A673 (cell line): ENCODE data around the gene ATG4A. TPM values are rescaled to one million over a fixed set of nuclear protein-coding genes. Genes with fewer than 3 reads are reported as not detected.

Source experiments
- BruUV-seq: library from RNA; stranded (reverse); fragments of 400-500 nt; replicated peaks from 2 replicates; lab custom pipeline; 2021; lab: Mats Ljungman, UMichigan
- CTCF ChIA-PET: fragments of 300-600 bp; sonication (Branson Sonifier 250); formaldehyde crosslinking; loops from one replicate; lab custom pipeline; 2022; ENCODE audit warnings: antibody characterized with exemption; lab: Charles Lee
- POLR2A ChIA-PET: fragments of 300-600 bp; sonication (Branson Sonifier 250); formaldehyde crosslinking; loops from one replicate; lab custom pipeline; 2022; ENCODE audit warnings: antibody characterized with exemption; ENCODE audit not compliant: low non-redundant PET; lab: Charles Lee
- DNase-seq: peaks from one replicate; pipeline ENCODE4 v3.0.0-alpha.2; 2015; ENCODE audit warnings: low spot score
- H3K27ac ChIP-seq: fragments of 200-600 bp; sonication (generic); 2 replicates; pipeline ENCODE4 v1.5.1; 2016; ENCODE audit warnings: mixed run types, low read depth, mild to moderate bottlenecking, mixed read lengths, antibody characterized with exemption, low read length; ENCODE audit not compliant: poor library complexity, severe bottlenecking
- H3K27me3 ChIP-seq: fragments of 200-600 bp; sonication (generic); replicated peaks from 2 replicates; pipeline ENCODE4 v1.6.1; 2017; ENCODE audit warnings: mixed run types, low read depth, mild to moderate bottlenecking, mixed read lengths, antibody characterized with exemption, low read length; ENCODE audit not compliant: insufficient read depth, poor library complexity
- H3K36me3 ChIP-seq: fragments of 200-600 bp; sonication (generic); 2 replicates; pipeline ENCODE4 v1.6.1; 2016; ENCODE audit warnings: mixed run types, mild to moderate bottlenecking, mixed read lengths, antibody characterized with exemption, low read length; ENCODE audit not compliant: insufficient read depth, poor library complexity, severe bottlenecking
- H3K4me1 ChIP-seq: fragments of 200-600 bp; sonication (generic); 2 replicates; pipeline ENCODE4 v1.6.1; 2017; ENCODE audit warnings: mixed run types, mild to moderate bottlenecking, mixed read lengths, antibody characterized with exemption, low read length; ENCODE audit not compliant: insufficient read depth, poor library complexity, severe bottlenecking
- H3K4me3 ChIP-seq: fragments of 200-600 bp; sonication (generic); 2 replicates; pipeline ENCODE4 v1.5.1; 2016; ENCODE audit warnings: low read depth, mixed run types, mild to moderate bottlenecking, mixed read lengths, low read length; ENCODE audit not compliant: poor library complexity, severe bottlenecking
- H3K9me3 ChIP-seq: fragments of 200-600 bp; sonication (generic); 2 replicates; pipeline ENCODE4 v1.6.1; 2016; ENCODE audit warnings: mixed run types, low read depth, mild to moderate bottlenecking, mixed read lengths, antibody characterized with exemption, low read length; ENCODE audit not compliant: poor library complexity, severe bottlenecking
- CTCF ChIP-seq: fragments of 300-800, 200-600 bp; sonication (generic); conservative IDR thresholded peaks from 2 replicates; pipeline ENCODE4 v1.5.1; 2017; ENCODE audit warnings: low read depth, mild to moderate bottlenecking, antibody characterized with exemption, low read length, moderate library complexity, mixed read lengths
- EZH2 ChIP-seq: fragments of 200-600 bp; sonication (generic); IDR thresholded peaks from 2 replicates; pipeline ENCODE4 v1.6.1; 2017; ENCODE audit warnings: borderline replicate concordance, low read depth, mild to moderate bottlenecking, mixed read lengths, antibody characterized with exemption, low read length; ENCODE audit not compliant: poor library complexity, severe bottlenecking
- intact Hi-C: fragments of 100-400 bp; cut with micrococcal nuclease; formaldehyde crosslinking; loops from one replicate; pipeline ENCODE4 v1.10.0; 2022; ENCODE audit not compliant: unreplicated experiment
- total RNA-seq: library from RNA; stranded (reverse); gene quantifications from 2 replicates; pipeline ENCODE4 v1.2.3, GENCODE V29; 2021

ATG4A gene
- total RNA-seq, 1 experiment from 2014 or later = 4.8 TPM

- intact Hi-C loops = no loop called here
- H3K9me3 ChIP-seq = no peaks in the 10 kb centered on the region
- H3K27me3 ChIP-seq = peaks cover 7% of the 10 kb centered on the region
- H3K4me3 ChIP-seq = no peak overlapping the region
- H3K4me1 ChIP-seq = no peaks in the 10 kb centered on the region
- POLR2A ChIA-PET = no interaction called here
- no peak for DNase-seq
- H3K36me3 ChIP-seq = no peaks in the 10 kb centered on the region
- TF ChIP-seq EZH2 (no peak), CTCF (no peak)
- CTCF ChIA-PET = no interaction called here
- no TSS peak for BruUV-seq
- H3K27ac ChIP-seq = no peak overlapping the region
Observed at GRCh38 chrX:108178143-108178498, 86.5 kb downstream of the ATG4A start.

- TF ChIP-seq CTCF (no peak), EZH2 (no peak)
- Histone ChIP-seq H3K36me3 (no peaks in the 10 kb centered on the region), H3K27ac (no peak overlapping the region), H3K4me1 (no peaks in the 10 kb centered on the region), H3K4me3 (no peak overlapping the region), H3K27me3 (peaks cover 15% of the 10 kb centered on the region), H3K9me3 (no peaks in the 10 kb centered on the region)
- ChIA-PET POLR2A (no interaction called here), CTCF (no interaction called here)
- no TSS peak for BruUV-seq
- intact Hi-C loops = no loop called here
- DNase-seq = no peak
Observed at GRCh38 chrX:108186811-108187210, 95.2 kb downstream of the ATG4A start.

- DNase-seq = no peak
- TF ChIP-seq CTCF (no peak), EZH2 (no peak)
- ChIA-PET CTCF (no interaction called here), POLR2A (no interaction called here)
- Histone ChIP-seq H3K4me1 (no peaks in the 10 kb centered on the region), H3K27ac (no peak overlapping the region), H3K9me3 (no peaks in the 10 kb centered on the region), H3K4me3 (no peak overlapping the region), H3K27me3 (no peaks in the 10 kb centered on the region), H3K36me3 (no peaks in the 10 kb centered on the region)
- intact Hi-C loops = no loop called here
- BruUV-seq = no TSS peak
Observed at GRCh38 chrX:108198420-108198819, 106.8 kb downstream of the ATG4A start.
